Measurements from ENCODE around the gene EHD1. TPM values are rescaled to one million over a fixed set of nuclear protein-coding genes. Genes with fewer than 3 reads are reported as not detected.
"Not testable (repeated sequence)": the region's sequence is repeated elsewhere in the genome, so short reads cannot be mapped to it uniquely, and the experiment has no call there.

Gene EHD1
- polyA plus RNA-seq, 1 donor (not counting 4 experiments of a cell fraction or from before 2014, with no cell fraction given), result 73.9 TPM

DNA sequence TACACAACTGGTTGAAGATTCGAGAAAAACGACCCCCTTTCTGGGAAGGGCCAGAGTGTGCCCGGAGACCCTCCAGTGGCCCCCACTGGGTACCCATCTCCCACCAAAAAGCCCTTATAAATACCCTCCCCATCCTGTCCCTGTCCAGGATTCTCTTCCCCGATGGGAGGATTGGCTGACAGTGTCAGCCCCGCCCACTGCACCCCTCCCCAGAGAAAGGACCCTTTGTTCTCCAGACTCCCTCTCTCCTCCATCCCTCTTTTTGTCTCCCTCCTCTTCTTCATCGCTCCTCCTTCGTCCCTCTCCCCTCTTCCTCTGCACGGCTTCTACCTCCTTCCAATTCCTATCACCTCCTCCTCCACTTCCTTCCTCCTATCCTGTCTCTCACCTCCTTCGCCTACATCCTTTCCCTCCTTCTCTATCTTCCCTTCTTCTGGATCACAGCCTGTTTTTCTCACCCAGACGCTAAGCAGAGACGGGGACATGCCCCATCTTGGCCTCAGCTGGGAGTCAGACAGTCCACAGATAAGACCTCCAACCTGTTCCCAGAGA lies 54.8 kb downstream of the EHD1 start:
- TF ChIP-seq CTCF (optimal IDR thresholded peaks at IDR 0.05 in 1 of 3, IDR thresholded peaks at IDR 0.05 in 1 of 3, conservative IDR thresholded peaks at IDR 0.05 in 1 of 3; ENCODE audit: extremely low read depth in 1 of 3, insufficient read depth in 2 of 3, low read length in 3 of 3), result no peak
- TF ChIP-seq EZH2 (IDR thresholded peaks at IDR 0.05; ENCODE audit: low read length), result no peak
- FAIRE-seq, result no peak
- no peaks in the 10 kb centered on the region for H4K20me1 ChIP-seq (ENCODE audit: control insufficient read depth, extremely low read depth, insufficient read depth, low read length)
- no peak overlapping the region for H2AFZ ChIP-seq (ENCODE audit: control insufficient read depth, low read length)
- no peaks in the 10 kb centered on the region for H3K9me1 ChIP-seq (ENCODE audit: control insufficient read depth, extremely low read depth, insufficient read depth, low read length)
- H3K4me1 ChIP-seq (ENCODE audit: control insufficient read depth, extremely low read depth, insufficient read depth, low read length), result no peaks in the 10 kb centered on the region
- no peak overlapping the region for H3K4me3 ChIP-seq (ENCODE audit: control insufficient read depth in 2 of 3, extremely low read depth in 1 of 3, insufficient read depth in 2 of 3, low read depth in 1 of 3, low read length in 3 of 3)
- no peak overlapping the region for H3K27ac ChIP-seq (ENCODE audit: control insufficient read depth, insufficient read depth, low read length)
- dilution Hi-C loops (cut with MboI; ENCODE audit: extremely low pct_ligation_motif_present, low sequenced_read_pairs), result no loop called here
- no peak overlapping the region for H3K4me2 ChIP-seq (ENCODE audit: control insufficient read depth, extremely low read depth, insufficient read depth, low read depth, low read length)
- peaks cover 9 to 20% of the 10 kb centered on the region in 2 experiments for H3K36me3 ChIP-seq (ENCODE audit: control insufficient read depth in 2 of 2, extremely low read depth in 1 of 2, insufficient read depth in 2 of 2, low read length in 2 of 2)
- no peak for DNase-seq (ENCODE audit: low read depth, low spot score)
- H3K9ac ChIP-seq (ENCODE audit: control insufficient read depth, extremely low read depth, insufficient read depth, low read length), result no peak overlapping the region
- H3K79me2 ChIP-seq (ENCODE audit: control insufficient read depth, insufficient read depth, low read length), result no peaks in the 10 kb centered on the region
- no peaks in the 10 kb centered on the region for H3K27me3 ChIP-seq (ENCODE audit: control insufficient read depth, extremely low read depth, insufficient read depth, low read length)
- H3K9me3 ChIP-seq (ENCODE audit: control insufficient read depth, low read depth, low read length), result no peaks in the 10 kb centered on the region

- H3K4me1 ChIP-seq (ENCODE audit: control insufficient read depth, extremely low read depth, insufficient read depth, low read length), result no peaks in the 10 kb centered on the region
- DNase-seq (ENCODE audit: low read depth, low spot score), result no peak
- no peaks in the 10 kb centered on the region for H3K36me3 ChIP-seq (ENCODE audit: control insufficient read depth in 2 of 2, extremely low read depth in 1 of 2, insufficient read depth in 2 of 2, low read length in 2 of 2)
- no peak overlapping the region for H3K4me2 ChIP-seq (ENCODE audit: control insufficient read depth, extremely low read depth, insufficient read depth, low read depth, low read length)
- FAIRE-seq, result no peak
- no peak overlapping the region for H3K4me3 ChIP-seq (ENCODE audit: control insufficient read depth in 2 of 3, extremely low read depth in 1 of 3, insufficient read depth in 2 of 3, low read depth in 1 of 3, low read length in 3 of 3)
- dilution Hi-C loops (cut with MboI; ENCODE audit: extremely low pct_ligation_motif_present, low sequenced_read_pairs), result no loop called here
- H3K9me3 ChIP-seq (ENCODE audit: control insufficient read depth, low read depth, low read length), result no peaks in the 10 kb centered on the region
- H2AFZ ChIP-seq (ENCODE audit: control insufficient read depth, low read length), result no peak overlapping the region
- no peaks in the 10 kb centered on the region for H3K79me2 ChIP-seq (ENCODE audit: control insufficient read depth, insufficient read depth, low read length)
- H3K9ac ChIP-seq (ENCODE audit: control insufficient read depth, extremely low read depth, insufficient read depth, low read length), result no peak overlapping the region
- H3K27me3 ChIP-seq (ENCODE audit: control insufficient read depth, extremely low read depth, insufficient read depth, low read length), result no peaks in the 10 kb centered on the region
- TF ChIP-seq EZH2 (IDR thresholded peaks at IDR 0.05; ENCODE audit: low read length), result no peak
- no peak for TF ChIP-seq CTCF (optimal IDR thresholded peaks at IDR 0.05 in 1 of 3, IDR thresholded peaks at IDR 0.05 in 1 of 3, conservative IDR thresholded peaks at IDR 0.05 in 1 of 3; ENCODE audit: extremely low read depth in 1 of 3, insufficient read depth in 2 of 3, low read length in 3 of 3)
- H3K9me1 ChIP-seq (ENCODE audit: control insufficient read depth, extremely low read depth, insufficient read depth, low read length), result no peaks in the 10 kb centered on the region
- no peak overlapping the region for H3K27ac ChIP-seq (ENCODE audit: control insufficient read depth, insufficient read depth, low read length)
- H4K20me1 ChIP-seq (ENCODE audit: control insufficient read depth, extremely low read depth, insufficient read depth, low read length), result no peaks in the 10 kb centered on the region
Observed at GRCh38 chr11:64817476-64817875, 60.9 kb downstream of the EHD1 start.

GRCh38 chr11:64815433-64815832 lies 63.0 kb downstream of the EHD1 start:
- DNase-seq (ENCODE audit: low read depth, low spot score); H3K4me3 ChIP-seq (ENCODE audit: control insufficient read depth in 2 of 3, extremely low read depth in 1 of 3, insufficient read depth in 2 of 3, low read depth in 1 of 3, low read length in 3 of 3); H3K9me1 ChIP-seq (ENCODE audit: control insufficient read depth, extremely low read depth, insufficient read depth, low read length); H2AFZ ChIP-seq (ENCODE audit: control insufficient read depth, low read length); H4K20me1 ChIP-seq (ENCODE audit: control insufficient read depth, extremely low read depth, insufficient read depth, low read length); H3K79me2 ChIP-seq (ENCODE audit: control insufficient read depth, insufficient read depth, low read length); H3K4me1 ChIP-seq (ENCODE audit: control insufficient read depth, extremely low read depth, insufficient read depth, low read length); H3K9ac ChIP-seq (ENCODE audit: control insufficient read depth, extremely low read depth, insufficient read depth, low read length); H3K9me3 ChIP-seq (ENCODE audit: control insufficient read depth, low read depth, low read length); FAIRE-seq; H3K36me3 ChIP-seq (ENCODE audit: control insufficient read depth in 2 of 2, extremely low read depth in 1 of 2, insufficient read depth in 2 of 2, low read length in 2 of 2); H3K4me2 ChIP-seq (ENCODE audit: control insufficient read depth, extremely low read depth, insufficient read depth, low read depth, low read length); H3K27me3 ChIP-seq (ENCODE audit: control insufficient read depth, extremely low read depth, insufficient read depth, low read length); H3K27ac ChIP-seq (ENCODE audit: control insufficient read depth, insufficient read depth, low read length); dilution Hi-C loops (cut with MboI; ENCODE audit: extremely low pct_ligation_motif_present, low sequenced_read_pairs): not testable (repeated sequence)
